ENCODE data around the gene TMEM14C. TPM values are rescaled to one million over a fixed set of nuclear protein-coding genes. Genes with fewer than 3 reads are reported as not detected.

Gene TMEM14C
- polyA plus RNA-seq, 1 donor (not counting 4 experiments of a cell fraction or from before 2014, with no cell fraction given): 304 TPM

GRCh38 chr6:10723567-10723881, 654 bp downstream of the TMEM14C start:
- dilution Hi-C loops (cut with MboI; ENCODE audit: extremely low pct_ligation_motif_present, low sequenced_read_pairs): no loop called here
- Histone ChIP-seq H3K9me1 (ENCODE audit: control insufficient read depth, extremely low read depth, insufficient read depth, low read length) (no peaks in the 10 kb centered on the region), H3K9me3 (ENCODE audit: control insufficient read depth, low read depth, low read length) (peaks cover 2% of the 10 kb centered on the region), H2AFZ (ENCODE audit: control insufficient read depth, low read length) (no peak overlapping the region), H3K4me2 (ENCODE audit: control insufficient read depth, extremely low read depth, insufficient read depth, low read depth, low read length) (peak overlapping the region; percentile 75), H3K27ac (ENCODE audit: control insufficient read depth, insufficient read depth, low read length) (peak overlapping the region; percentile 87), H3K4me1 (ENCODE audit: control insufficient read depth, extremely low read depth, insufficient read depth, low read length) (peaks cover 17% of the 10 kb centered on the region), H3K4me3 (ENCODE audit: control insufficient read depth in 2 of 3, extremely low read depth in 1 of 3, insufficient read depth in 2 of 3, low read depth in 1 of 3, low read length in 3 of 3) (peak overlapping the region; percentile 62 to 94 (median 88)), H3K9ac (ENCODE audit: control insufficient read depth, extremely low read depth, insufficient read depth, low read length) (peak overlapping the region; percentile 93), H4K20me1 (ENCODE audit: control insufficient read depth, extremely low read depth, insufficient read depth, low read length) (no peaks in the 10 kb centered on the region), H3K36me3 (ENCODE audit: control insufficient read depth in 2 of 2, extremely low read depth in 1 of 2, insufficient read depth in 2 of 2, low read length in 2 of 2) (peaks cover 19 to 20% of the 10 kb centered on the region in 2 experiments), H3K79me2 (ENCODE audit: control insufficient read depth, insufficient read depth, low read length) (peaks cover 37% of the 10 kb centered on the region), H3K27me3 (ENCODE audit: control insufficient read depth, extremely low read depth, insufficient read depth, low read length) (no peaks in the 10 kb centered on the region)
- TF ChIP-seq EZH2 (IDR thresholded peaks at IDR 0.05; ENCODE audit: low read length) (no peak), CTCF (optimal IDR thresholded peaks at IDR 0.05 in 1 of 3, IDR thresholded peaks at IDR 0.05 in 1 of 3, conservative IDR thresholded peaks at IDR 0.05 in 1 of 3; ENCODE audit: extremely low read depth in 1 of 3, insufficient read depth in 2 of 3, low read length in 3 of 3) (no peak)
- no peak for DNase-seq (ENCODE audit: low read depth, low spot score)
- no peak for FAIRE-seq

- Histone ChIP-seq H3K27me3 (ENCODE audit: control insufficient read depth, extremely low read depth, insufficient read depth, low read length) (no peaks in the 10 kb centered on the region), H3K27ac (ENCODE audit: control insufficient read depth, insufficient read depth, low read length) (no peak overlapping the region), H3K9me3 (ENCODE audit: control insufficient read depth, low read depth, low read length) (no peaks in the 10 kb centered on the region), H3K36me3 (ENCODE audit: control insufficient read depth in 2 of 2, extremely low read depth in 1 of 2, insufficient read depth in 2 of 2, low read length in 2 of 2) (peaks cover 19 to 21% of the 10 kb centered on the region in 2 experiments), H3K4me1 (ENCODE audit: control insufficient read depth, extremely low read depth, insufficient read depth, low read length) (peaks cover 17% of the 10 kb centered on the region), H3K79me2 (ENCODE audit: control insufficient read depth, insufficient read depth, low read length) (peaks cover 37% of the 10 kb centered on the region), H4K20me1 (ENCODE audit: control insufficient read depth, extremely low read depth, insufficient read depth, low read length) (no peaks in the 10 kb centered on the region), H2AFZ (ENCODE audit: control insufficient read depth, low read length) (no peak overlapping the region), H3K9ac (ENCODE audit: control insufficient read depth, extremely low read depth, insufficient read depth, low read length) (no peak overlapping the region), H3K4me3 (ENCODE audit: control insufficient read depth in 2 of 3, extremely low read depth in 1 of 3, insufficient read depth in 2 of 3, low read depth in 1 of 3, low read length in 3 of 3) (no peak overlapping the region), H3K9me1 (ENCODE audit: control insufficient read depth, extremely low read depth, insufficient read depth, low read length) (no peaks in the 10 kb centered on the region), H3K4me2 (ENCODE audit: control insufficient read depth, extremely low read depth, insufficient read depth, low read depth, low read length) (no peak overlapping the region)
- DNase-seq (ENCODE audit: low read depth, low spot score) (no peak), FAIRE-seq (no peak)
- TF ChIP-seq EZH2 (IDR thresholded peaks at IDR 0.05; ENCODE audit: low read length) (no peak), CTCF (optimal IDR thresholded peaks at IDR 0.05 in 1 of 3, IDR thresholded peaks at IDR 0.05 in 1 of 3, conservative IDR thresholded peaks at IDR 0.05 in 1 of 3; ENCODE audit: extremely low read depth in 1 of 3, insufficient read depth in 2 of 3, low read length in 3 of 3) (no peak)
- dilution Hi-C loops (cut with MboI; ENCODE audit: extremely low pct_ligation_motif_present, low sequenced_read_pairs): no loop called here
These were observed 2.2 kb downstream of the TMEM14C start for GRCh38 chr6:10725044-10725443.

All from keratinocyte (primary cell).